ENCODE results near the gene HLTF.

HLTF gene

DNA sequence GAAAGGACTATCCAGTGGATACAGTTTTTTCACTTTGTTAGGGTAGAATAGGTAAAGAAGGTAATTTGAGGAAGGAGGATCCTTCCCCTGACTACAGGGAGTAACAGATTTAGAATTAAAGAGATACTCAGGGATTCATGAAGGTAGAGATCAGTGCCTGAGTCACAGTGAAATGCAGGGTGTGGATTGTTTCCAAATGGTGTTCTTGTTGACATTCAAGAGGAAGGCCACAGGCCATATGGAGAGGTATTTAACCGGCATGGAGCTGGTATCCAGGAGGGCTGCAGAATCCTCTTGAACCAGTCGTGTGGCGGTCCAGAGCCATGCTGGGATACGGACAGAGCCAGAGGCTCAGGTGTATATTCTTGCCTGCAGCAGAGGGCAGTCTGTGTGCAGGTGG is 66.8 kb downstream of the HLTF start:
- DNase-seq (ENCODE audit: insufficient read length, low spot score) (no peak), FAIRE-seq (no peak)

DNA sequence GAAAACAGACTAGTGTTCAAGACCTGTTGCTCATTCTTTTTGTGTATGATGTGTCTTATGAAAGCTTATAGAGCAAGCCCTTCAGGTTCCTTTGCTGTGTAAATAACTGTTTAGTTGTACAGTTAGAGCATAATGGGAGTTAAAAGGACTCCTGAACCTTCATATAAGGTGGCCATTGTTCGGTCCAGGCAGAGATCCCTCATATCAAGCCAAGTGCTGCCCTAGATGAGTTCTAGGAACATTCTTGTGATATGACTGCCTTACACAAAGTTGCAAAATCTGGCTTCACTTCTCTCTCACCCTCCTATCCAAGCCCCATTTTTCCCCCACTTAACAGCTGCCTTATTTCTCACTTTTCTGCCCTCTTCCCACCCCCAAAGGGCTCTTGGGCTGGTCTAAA is 68.1 kb downstream of the HLTF start:
- DNase-seq (ENCODE audit: insufficient read length, low spot score) = no peak
- FAIRE-seq = no peak

DNA sequence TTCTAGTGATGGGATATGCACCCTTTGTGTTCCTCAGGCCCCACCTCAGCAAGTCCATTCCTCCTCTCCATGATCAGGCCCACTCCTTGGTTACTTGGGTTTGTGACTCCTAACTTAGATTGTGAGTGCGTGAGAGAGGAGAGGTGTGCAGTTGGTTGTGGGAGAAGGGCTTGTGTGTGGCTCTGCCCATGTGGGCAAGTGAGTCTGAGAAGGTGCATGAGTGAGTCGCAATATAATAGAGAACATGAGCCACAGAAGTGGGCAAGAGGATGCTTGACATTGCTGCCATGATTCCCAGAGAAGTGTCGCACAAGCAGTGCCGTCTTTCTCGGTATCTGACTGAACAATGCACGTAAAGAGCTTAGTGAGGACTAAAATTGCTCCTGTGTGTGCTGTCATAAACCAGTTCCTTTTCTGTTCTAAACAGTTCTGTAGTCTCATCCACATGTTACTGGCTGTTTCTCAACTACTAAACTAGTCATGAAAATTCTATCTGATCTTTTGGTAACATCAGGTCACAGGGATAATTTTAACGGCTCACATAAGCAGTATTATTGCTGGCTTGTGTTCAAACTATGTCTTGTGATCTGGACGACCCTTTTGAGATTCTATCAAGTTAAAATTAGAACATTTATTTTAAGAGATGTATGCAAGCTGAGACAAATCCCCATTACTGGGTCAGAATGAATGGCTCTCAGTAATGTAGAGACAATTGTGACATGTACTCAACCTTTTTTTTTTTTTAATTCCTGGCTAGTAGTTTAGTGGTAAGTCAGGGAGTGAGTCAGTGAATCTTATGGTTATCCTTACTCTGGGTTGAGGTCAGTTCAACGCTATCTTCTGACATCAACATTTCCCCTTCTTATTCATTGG is 69.4 kb downstream of the HLTF start:
- FAIRE-seq (no peak), DNase-seq (ENCODE audit: insufficient read length, low spot score) (no peak)

DNA sequence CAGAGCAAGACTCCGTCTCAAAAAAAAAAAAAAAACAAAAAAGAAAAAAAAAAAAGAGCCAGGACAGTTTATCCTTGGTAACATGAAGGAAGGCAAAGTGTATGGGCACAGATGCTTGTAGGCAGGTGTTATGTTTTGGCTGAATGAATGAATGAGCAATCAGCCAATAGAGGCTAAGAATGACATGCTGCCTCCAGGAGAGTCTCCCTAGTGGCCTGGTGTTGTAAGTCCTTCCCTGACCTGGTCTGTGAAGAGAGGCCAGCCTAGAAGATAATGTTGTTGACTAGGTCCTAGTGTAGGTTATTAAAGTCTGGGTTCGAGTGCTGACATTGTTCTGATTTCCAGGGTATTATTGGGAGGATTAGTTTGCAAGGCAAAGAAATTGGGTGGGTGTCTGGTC is 70.1 kb downstream of the HLTF start:
- DNase-seq (ENCODE audit: insufficient read length, low spot score) (no peak), FAIRE-seq (no peak)

DNA sequence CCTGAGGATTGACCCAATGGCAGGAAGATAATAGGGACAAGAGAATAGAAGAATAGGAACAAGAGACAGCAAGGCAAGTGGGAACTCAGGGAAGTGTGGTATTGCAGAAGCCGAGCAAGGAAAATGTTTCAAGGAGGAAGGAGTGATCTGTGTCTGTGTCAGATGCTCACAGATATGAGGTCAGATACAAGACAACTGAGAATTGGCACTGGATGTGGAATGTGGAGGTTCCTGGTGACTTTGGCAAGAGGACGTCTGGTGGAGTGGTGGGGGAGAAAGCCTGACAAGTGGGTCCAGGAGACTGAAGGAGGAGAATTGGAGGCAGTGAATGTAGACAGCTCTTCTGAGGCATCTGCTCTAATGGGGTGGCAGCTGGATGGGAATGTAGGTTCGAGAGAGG is 70.9 kb downstream of the HLTF start:
- FAIRE-seq (no peak), DNase-seq (ENCODE audit: insufficient read length, low spot score) (no peak)

DNA sequence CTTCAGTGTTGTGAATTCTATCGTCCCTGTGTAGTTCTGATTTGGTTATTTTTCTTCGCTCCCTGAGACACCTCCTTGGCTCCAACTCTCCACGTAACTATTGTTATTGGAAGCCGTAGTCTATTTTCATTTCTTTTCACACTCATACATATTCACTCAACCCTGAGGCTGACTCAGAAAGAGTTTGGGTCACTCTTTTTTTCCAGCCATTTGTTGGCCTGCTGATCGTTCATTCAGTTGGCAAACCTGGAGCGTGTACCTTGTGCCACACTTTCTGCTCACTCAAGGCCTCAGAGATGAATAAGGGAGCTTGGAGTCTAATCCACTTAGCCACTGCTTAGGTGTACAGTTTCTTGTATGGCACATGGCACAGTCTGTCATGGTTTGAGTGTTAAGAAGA is 72.6 kb downstream of the HLTF start:
- no peak for DNase-seq (ENCODE audit: insufficient read length, low spot score)
- FAIRE-seq = peak; percentile 8

DNA sequence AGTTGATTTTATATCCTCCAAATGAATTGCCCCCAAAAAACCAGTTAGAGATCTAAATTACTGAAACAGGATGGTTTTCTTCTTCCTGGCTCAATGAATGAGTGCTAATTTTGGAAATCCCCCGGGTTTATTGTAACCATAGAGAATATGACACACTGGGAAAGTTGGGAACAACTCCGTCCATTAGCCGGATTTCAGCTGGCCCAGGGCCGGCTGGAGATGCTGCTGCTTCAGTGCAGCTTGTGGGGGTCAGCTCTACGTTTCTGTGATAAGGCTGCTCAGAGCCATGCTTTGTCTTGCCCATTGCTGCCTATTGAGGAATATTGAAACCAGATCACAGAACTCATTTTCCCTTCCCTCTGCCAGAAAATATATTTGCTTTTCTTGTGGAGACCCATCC is 74.7 kb downstream of the HLTF start:
- DNase-seq (ENCODE audit: insufficient read length, low spot score) = no peak
- no peak for FAIRE-seq

DNA sequence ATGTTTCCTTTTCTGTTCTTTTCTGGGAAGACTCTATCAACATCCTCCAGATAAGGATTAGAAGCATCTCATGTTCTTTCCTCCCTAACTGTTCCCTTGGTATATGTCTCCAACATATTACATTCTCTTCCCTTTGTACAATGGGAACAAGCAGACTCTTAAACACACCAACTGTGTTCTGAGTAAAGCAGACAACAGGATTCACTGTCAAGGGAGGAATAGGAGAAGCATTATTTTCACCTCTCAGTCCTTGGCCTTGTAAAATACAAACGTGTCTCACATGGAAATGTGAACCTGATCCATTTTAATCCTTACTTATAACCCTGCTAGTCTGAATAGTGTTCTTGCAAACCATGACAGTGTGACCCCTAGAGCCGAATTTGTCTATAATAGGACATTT is 75.4 kb downstream of the HLTF start:
- FAIRE-seq = no peak
- no peak for DNase-seq (ENCODE audit: insufficient read length, low spot score)

DNA sequence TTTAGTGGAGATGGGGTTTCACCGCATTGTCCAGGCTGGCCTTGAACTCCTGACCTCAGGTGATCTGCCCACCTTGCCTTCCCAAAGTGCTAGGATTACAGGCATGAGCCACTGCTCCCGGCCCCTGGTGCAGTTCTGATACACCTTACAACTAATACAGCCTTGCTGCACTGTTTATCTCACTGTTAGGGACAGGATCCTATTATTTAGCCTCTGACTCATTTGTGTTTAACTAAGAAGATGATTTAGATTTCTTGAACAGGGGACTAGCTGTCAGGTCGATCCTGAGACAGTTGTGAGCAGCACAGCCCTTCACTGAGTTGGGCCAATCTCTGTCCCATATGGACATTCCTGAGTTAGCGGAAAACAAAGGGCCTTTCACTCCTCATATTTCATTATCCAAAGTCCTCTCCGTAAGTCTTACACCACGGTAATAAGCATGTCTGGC is 75.8 kb downstream of the HLTF start:
- DNase-seq (ENCODE audit: insufficient read length, low spot score) (no peak), FAIRE-seq (no peak)

DNA sequence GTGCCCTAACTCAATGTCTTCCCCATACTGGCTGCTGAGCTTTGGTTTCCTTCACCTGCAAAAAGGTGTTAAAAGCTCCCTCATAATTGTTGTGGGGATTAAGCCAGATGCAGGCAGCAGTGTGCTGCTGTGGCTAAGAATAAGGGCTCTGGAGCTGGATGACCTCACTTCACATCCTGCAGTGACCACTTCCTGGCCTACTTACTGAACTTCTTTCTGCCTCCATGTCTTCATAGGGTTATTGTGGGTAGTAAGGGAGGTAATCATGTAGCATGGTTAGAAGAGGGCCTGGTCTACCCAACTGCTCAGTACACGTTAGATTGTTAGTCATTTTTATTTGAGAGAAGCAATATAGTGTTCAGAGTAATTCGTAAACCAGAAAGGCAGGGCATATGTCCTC is 76.6 kb downstream of the HLTF start:
- no peak for FAIRE-seq

DNA sequence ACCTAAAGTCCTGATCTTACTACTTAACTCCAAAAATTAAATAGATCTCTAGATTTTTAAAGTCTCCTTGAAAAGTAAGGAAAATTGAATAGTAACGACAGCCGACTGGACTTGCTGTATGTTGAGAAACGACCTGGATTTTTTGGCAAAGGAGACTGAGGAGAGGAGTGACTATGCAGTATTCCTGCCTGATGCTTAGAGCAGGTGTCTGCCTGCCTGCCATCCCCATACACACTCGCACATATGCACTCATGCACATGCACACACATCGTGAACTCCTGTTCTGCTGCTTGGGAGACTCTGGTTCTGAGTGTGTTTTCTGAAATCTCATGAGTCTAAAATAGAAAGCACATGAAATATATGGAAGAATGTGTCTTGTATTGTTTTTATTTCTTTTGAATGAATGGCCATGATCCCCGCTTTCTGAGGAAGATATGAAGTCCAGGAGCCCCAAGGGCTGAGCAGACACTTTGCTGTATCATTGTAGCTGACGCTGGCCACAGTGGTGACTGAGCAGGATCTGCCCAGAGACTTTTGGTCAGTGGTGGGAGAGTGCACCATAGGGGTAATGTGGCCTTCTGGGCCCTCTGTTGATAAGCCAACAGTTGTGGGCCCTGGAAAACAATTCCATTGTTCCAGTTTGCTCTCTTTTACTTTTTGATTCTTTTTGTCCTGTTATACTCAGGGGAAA is 78.6 kb downstream of the HLTF start:
- no peak for DNase-seq (ENCODE audit: insufficient read length, low spot score)
- no peak for FAIRE-seq

More for the DNA sequence above, 76.6 kb downstream of the HLTF start:
- DNase-seq (ENCODE audit: insufficient read length, low spot score) = no peak

DNA sequence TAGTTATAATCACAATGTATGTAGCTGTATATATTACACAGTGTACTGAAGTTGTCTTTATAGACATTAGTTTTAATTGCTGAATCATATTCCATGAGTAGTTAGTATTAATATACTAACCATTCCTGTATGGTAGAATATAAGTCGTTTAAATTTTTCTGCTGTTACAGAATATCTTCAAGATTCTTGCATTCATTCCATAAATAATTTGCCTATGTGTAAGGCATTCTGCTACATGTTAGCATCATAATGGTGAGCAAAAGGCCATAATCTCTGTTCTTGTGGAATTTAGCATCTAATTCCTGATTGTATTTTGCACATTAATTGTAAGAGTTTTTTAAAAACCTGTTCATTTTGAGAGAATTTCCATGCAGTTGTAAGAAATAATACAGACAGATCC is 80.9 kb downstream of the HLTF start:
- DNase-seq (ENCODE audit: insufficient read length, low spot score) (no peak), FAIRE-seq (no peak)

DNA sequence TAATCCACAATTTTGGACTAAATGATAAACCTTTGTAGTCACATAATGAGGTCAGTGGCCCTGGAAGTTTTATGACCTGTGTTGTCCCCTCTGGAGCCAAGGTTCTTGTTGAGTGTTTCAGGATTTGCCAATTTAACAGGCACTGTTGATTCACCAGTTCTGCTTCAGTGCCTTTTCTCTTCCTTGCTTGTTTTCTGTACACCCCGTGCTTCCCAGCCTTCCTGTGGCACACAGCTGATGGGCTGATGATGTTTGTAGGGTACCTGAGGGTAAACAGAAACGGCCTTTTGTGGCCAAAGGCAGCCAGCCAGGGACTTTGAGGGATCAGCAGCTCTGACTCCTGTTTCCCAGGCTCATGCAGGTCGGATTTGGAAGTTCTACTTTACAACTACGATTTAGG is 81.7 kb downstream of the HLTF start:
- FAIRE-seq (no peak), DNase-seq (ENCODE audit: insufficient read length, low spot score) (no peak)

DNA sequence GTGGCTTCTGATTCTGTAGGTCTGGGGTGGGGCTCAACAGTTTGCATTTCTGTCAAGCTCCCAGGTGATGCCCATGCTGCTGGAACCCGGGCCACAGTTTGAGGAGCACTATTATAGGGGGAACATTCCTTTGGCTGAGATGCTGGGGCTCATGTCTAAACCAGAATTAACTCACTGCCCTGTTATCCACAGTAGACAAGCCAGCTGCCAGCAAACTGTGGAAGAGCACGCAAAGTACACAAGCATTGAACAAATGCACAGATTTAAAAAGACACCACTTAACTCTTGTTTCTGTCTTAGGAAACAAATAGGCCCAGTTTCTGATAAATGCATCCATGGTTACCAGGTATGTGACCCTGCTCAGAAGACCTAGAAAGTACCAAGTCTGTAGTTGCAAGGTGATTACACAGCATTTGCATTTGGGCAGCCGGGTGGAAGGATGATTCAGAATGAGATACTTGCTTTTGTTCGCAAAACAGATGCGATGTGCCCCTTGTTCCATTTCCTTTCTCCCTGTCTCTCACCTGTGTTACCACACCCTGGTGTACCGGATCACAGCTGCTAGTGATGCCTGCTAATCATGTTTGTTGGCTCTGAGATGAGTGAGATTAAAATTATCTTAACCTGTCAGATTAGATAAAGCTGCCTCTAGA is 82.6 kb downstream of the HLTF start:
- FAIRE-seq (peak; percentile 80), DNase-seq (ENCODE audit: insufficient read length, low spot score) (no peak)

DNA sequence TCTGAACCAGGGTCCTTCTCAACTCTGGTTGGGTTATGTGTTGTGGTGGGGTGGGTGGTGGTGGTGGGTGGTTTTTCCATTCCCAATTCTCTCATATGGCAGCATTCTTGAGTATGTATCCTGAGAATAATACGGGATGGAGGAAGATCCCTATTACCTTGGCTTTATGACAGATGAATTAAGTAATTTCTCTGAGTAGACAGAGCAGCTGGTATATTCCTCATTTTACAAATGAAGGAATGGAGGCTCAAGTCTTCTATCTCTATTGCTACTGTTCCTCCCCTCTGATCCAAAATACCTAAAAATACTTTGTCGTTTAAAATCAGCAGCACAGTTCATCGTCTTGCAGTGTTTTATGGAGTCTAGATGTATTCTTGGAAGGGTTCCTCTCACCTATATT is 84.6 kb downstream of the HLTF start:
- no peak for DNase-seq (ENCODE audit: insufficient read length, low spot score)
- FAIRE-seq = no peak

DNA sequence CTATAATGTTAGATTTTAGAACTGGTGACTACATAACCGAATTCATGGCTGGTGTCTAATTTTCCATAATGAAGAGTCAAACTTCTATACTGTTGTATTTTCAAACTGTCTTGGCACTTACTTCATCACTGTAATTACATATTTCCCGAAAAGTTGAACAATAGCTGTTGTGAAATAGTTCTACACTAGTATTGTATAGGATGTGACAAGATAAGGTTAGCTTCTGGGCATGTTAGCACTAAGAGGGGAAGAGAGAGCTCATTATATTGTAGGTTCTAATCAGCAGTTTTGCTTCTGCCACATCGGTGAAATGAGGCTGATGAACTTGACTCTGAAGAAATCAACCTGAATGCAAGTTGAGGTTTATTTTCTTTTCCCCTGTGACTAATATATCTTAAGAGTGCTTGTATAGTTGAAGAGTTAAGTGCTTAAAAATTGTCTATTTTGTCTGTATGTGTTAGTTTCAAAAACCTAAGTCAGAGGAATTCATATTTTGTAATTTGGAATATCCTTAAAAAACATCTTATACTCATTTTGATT is 86.1 kb downstream of the HLTF start:
- DNase-seq (ENCODE audit: insufficient read length, low spot score) (no peak), FAIRE-seq (no peak)

DNA sequence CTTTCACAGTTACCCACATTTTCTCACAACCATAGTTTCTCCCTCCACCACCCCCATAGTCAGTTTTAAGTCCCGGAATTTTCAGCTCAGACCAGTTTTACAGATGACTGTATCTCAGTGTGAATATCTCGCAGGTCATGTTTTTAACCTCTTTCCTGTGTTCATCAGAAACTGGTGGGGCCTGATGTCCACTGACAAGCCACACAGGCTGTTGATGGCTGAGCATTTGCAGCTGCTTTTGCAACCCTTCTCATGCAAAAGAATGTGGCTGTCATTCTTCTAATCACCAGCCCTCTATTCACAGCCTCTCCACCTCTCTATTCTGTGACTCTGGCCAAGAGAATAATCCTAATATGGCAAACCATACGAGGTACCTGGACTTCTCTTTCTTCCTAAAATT is 86.5 kb downstream of the HLTF start:
- DNase-seq (ENCODE audit: insufficient read length, low spot score) (no peak), FAIRE-seq (no peak)

DNA sequence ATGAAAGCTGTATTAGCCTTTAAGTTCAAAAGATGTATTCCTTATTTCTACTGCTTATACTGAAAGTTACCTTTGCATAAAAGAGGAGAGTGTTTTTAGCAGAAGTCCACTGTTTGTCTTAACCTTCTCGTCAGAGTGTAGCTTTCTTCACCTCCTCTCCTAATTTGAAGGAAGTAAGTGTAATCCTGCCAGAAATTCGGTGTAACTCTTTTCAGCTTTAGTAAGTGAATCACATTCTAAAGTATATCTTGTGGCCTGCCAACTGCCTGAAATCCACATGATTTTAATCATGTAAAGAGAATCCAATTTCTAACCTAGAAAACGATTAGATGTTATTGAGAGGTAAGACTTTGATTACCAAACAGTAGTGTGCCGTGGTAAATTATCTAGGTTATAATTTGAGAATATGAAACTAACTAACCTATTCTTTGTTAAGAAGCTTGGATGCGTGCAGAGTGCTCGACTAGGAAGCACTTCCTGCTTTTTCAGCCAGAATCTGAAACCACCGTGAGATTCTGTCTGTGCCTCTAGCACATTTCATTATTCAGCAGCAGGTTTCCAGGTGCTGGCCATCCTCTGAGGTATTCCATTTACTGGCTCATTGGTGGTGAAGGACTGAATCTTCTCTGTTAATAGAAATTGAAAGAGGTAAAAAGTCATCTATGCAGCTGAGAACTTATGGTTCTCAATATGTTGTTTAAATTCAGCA is 87.5 kb downstream of the HLTF start:
- DNase-seq (ENCODE audit: insufficient read length, low spot score) (no peak), FAIRE-seq (peak; percentile 40)

DNA sequence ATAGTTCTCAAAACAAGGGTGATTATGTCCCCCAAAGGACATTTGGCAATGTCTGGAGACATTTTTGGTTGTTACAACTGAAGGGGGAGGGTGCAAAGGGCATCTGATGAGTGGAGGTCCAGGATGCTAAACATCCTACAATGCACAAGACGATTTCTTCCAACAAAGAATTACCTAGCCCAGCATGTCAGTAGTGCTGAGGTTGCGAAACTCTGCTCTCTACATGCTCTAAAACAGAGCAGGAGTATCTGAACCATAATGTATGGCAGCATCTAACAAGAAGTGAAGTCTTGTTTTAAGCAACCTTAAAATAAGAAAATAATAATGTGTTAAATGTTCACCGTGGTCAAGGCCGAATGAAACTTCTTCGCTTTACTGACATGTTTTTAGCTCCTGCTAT is 88.0 kb downstream of the HLTF start:
- FAIRE-seq = no peak
- DNase-seq (ENCODE audit: insufficient read length, low spot score) = no peak

DNA sequence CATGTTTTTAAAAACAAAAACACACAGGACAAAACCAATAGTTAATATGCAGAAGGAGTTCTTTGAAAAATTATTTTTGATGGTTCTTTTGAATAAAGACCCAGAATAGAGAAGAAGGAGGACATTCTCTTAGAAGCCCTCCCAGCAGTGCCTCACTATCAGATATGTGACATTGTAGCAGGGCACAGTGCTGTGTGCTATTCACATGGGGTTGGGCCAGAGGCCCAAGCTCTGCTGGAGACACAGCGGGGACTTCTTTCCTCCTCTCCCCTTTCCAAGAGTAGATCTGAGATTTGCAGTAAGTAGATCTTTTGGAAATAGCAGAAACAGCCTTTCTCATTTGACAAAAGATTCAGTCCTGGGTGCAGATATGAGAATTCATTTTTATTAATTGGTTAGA is 88.7 kb downstream of the HLTF start:
- no peak for DNase-seq (ENCODE audit: insufficient read length, low spot score)
- no peak for FAIRE-seq
